Liver (tissue), 3 donors: ENCODE results near the gene SNRK.

Experiments
- CTCF ChIP-seq: fragments of 150-350 bp; IDR thresholded peaks from 2 replicates; pipeline ENCODE4 v1.5.1; 2017; ENCODE audit warnings: improper control_type of control experiment, low read depth, low read length; ENCODE audit not compliant: missing input control
- GABPA ChIP-seq, 2 donors: IDR thresholded peaks in 1 of 2; conservative IDR thresholded peaks in 1 of 2; 2 replicates each; pipeline ENCODE4 v1.6.1; 2016; ENCODE audit warnings: antibody characterized with exemption in 2 of 2, mild to moderate bottlenecking in 1 of 2, moderate library complexity in 1 of 2
- MAX ChIP-seq: IDR thresholded peaks from 2 replicates; pipeline ENCODE4 v1.6.1; 2016; ENCODE audit warnings: antibody characterized with exemption
- REST ChIP-seq: IDR thresholded peaks from 2 replicates; pipeline ENCODE4 v1.6.1; 2016; ENCODE audit warnings: antibody characterized with exemption, mild to moderate bottlenecking
- donor health status: healthy.
- donor health status: healthy.

- TF ChIP-seq CTCF (no peak), GABPA (IDR thresholded peaks at IDR 0.05 in 1 of 2, conservative IDR thresholded peaks at IDR 0.05 in 1 of 2) (no peak), REST (no peak), MAX (no peak)
Observed at GRCh38 chr3:43279082-43279481, 7.3 kb upstream of the SNRK start.
